ENCODE results near the gene RGS6. TPM values are rescaled to one million over a fixed set of nuclear protein-coding genes. Genes with fewer than 3 reads are reported as not detected.

Gene RGS6
- total RNA-seq, 1 donor from 2014 or later: 23.3 TPM

DNA sequence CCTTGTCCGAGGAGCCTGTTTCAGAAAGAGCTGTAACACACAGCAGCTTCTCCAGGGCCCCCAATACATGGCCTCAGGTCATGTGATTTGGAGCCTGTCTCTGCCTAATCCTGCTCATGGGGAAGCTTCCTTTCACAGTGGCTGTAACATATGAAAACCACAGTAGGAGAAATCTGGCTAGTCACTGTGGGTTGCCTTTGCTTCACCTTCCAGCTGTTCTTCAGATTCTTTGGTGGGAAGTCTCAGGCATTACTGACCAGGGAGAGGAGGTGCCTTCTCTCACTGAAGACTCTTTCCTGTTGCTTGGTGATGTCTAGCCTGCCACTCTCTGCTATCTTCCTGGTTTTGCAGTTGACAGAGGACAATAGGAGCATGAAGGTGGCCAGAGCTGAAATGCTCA lies 611.1 kb downstream of the RGS6 start:
- DNase-seq (ENCODE audit: missing footprints) (no peak), ATAC-seq (no peak)
- intact Hi-C loops (cut with DNase I): no loop called here

DNA sequence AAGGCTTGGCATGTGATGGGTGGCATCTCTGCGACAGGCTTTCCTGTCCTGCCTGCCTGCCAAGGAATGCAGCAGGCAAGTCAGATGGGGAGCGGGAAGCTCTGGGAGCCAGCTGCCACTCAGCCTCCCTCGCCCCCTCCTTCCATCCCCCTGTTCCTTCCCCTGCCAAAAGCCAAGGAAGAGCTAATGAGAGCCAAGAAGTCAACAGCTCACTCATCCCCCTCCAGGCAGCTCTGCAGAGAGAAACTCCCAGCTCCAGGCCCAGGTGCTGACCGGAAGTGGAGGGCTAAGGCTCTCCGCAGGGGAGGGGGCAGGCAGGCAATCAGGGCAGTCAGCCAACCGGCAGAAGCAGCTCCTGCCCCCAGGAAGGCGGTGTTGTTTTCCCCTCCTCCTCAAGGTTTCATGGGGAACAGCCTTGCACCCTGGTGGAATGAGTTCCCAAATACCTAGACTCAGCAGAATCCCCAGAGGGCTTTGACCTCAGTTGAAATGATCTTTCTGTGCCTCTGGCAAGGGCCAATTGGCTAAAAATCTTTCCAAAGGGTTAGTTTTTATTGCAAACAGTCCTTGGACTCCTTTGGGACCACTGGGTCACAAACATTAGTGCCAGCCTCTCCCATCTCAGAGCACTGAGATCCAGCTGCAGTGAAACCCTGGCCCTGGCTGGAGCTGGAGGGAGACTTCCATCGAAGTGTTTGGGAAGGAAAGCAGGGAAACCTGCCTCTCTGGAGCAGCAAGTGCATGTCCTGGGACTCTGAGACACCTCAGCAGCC lies 612.6 kb downstream of the RGS6 start:
- ATAC-seq (no peak), DNase-seq (ENCODE audit: missing footprints) (no peak)

DNA sequence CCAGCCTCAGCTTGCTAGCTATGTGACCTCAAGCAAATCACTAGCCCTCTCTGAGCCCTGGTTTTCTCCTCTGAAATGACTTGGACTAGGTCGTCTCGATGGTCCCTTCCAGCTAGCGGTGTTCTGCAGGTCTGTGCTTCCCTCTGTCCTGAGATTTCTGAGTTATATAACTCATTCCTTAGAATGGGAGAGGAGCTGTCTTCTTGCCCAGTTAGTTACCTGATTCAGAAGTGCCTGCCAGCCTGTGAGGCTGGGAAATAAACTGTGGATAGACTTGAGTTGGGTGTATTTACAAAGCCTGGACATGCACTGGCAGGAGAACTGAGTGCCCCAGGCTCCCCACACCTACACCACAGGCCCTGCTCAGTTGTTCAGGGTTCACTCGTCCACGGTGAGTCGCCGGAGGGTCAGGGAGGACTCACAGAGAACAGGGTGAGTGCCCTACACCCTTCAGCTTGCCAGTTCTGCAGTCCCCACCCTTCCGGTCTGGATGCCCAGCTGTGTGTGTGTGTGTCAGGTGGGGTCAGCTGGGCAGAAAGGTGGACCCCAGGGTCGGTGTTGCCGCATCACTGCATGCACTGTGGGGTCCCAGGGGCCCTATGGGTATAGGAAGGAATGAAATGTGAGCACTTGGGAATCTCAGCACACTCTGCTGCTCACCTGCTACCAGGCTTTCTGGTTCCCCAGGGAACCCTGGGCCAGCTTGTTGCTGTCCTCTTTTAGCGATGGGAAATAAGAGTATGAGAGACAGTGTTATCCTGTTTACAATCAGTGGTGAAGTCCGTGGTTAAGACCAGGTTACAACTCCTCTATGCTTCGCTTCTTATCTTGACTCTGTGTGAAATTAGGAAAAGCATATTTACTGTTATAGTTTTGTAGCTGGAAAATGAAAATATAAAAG lies 613.4 kb downstream of the RGS6 start:
- intact Hi-C loops (cut with DNase I): no loop called here
- DNase-seq (ENCODE audit: missing footprints) (no peak), ATAC-seq (no peak)

More for the DNA sequence above, 612.6 kb downstream of the RGS6 start:
- intact Hi-C loops (cut with DNase I): no loop called here

- ATAC-seq (peak; percentile 37), DNase-seq (ENCODE audit: missing footprints) (no peak)
- intact Hi-C loops (cut with DNase I): no loop called here
Observed at GRCh38 chr14:72546344-72547016, 614.3 kb downstream of the RGS6 start.

DNA sequence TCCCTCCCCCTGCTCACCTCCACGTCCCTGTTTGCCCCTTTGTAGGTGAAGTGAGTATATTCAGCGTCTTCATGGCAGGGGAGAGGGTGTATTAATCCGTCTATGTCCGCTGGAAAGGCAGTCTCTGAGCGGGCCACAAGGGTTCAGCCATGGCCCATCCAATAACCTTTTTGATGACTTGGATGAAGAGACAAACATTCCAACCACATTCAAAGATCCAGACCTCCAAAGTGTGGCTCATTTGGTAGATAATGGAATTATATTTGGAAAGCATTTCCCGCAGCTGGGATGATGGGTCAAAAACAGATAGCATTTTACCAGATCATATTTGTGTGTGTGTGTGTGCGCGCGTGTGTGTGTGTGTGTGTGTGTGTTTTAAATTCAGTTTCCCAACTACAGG lies 615.8 kb downstream of the RGS6 start:
- ATAC-seq (no peak), DNase-seq (ENCODE audit: missing footprints) (no peak)
- intact Hi-C loops (cut with DNase I): no loop called here

GRCh38 chr14:72549026-72549425 lies 616.8 kb downstream of the RGS6 start:
- intact Hi-C loops (cut with DNase I): no loop called here
- DNase-seq (ENCODE audit: missing footprints) (no peak), ATAC-seq (no peak)

- intact Hi-C loops (cut with DNase I): no loop called here
- DNase-seq (ENCODE audit: missing footprints) (no peak), ATAC-seq (no peak)
Observed at GRCh38 chr14:72549854-72550253, 617.6 kb downstream of the RGS6 start.

DNA sequence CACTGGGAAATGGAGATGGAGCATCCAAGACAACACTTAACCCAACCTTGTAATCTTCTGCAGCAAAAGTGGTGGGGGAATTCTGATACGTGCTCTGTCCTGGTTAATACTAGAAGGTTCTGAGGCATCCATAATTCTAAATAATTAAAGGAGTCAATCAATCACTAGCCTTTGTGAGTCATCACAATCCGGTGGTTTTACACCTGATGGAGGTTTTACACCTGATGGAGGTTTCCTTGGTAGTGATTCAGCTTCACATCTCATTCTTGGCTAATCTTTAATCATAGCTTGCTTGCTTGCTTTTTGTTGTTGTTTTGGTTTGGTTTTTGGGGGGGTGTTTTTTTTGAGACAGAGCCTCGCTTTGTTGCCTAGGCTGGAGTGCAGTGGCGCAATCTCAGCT lies 618.3 kb downstream of the RGS6 start:
- intact Hi-C loops (cut with DNase I): no loop called here
- ATAC-seq: no peak

DNA sequence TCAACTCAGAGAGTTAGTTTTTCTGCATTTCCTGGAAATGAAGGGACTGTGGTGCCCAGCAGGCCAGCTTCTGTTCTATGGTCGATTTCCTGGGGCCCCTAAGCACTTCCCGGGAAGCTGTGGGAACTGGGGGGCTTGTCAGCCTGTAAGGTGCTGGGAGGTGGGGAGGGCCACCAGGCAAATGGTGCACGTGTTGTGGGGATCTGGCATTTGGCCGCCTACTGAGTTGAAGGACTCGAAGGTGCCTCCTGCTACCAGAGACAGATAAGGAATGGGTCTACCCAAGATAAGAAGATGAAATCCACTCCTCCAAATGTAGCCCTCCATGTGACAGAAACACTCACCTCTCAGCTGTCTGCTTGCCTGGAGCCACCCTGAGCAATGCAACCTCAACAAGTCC lies 620.0 kb downstream of the RGS6 start:
- ATAC-seq (no peak), DNase-seq (ENCODE audit: missing footprints) (no peak)
- intact Hi-C loops (cut with DNase I): no loop called here

More for the DNA sequence above, 618.3 kb downstream of the RGS6 start:
- DNase-seq (ENCODE audit: missing footprints): no peak

DNA sequence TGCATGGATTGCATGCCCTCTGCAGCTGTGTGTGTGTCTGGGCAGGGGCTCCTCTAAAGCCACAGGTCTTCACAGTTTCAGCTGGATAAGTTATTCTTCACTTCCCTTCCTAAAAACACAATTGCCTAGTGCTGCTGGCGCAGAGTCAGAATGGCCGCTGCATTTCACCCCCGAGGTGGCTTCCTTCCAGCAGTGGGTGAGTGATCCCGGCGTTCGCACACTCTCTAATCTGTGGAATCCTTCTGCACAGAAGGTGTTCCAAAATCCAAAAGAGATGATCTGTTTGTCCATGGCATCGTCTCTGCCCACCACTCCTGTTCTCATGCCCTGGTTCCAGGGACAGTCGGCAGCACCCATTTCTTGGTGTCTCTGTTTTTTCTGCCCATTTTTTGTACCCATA lies 620.9 kb downstream of the RGS6 start:
- intact Hi-C loops (cut with DNase I): no loop called here
- no peak for DNase-seq (ENCODE audit: missing footprints)
- ATAC-seq: no peak

DNA sequence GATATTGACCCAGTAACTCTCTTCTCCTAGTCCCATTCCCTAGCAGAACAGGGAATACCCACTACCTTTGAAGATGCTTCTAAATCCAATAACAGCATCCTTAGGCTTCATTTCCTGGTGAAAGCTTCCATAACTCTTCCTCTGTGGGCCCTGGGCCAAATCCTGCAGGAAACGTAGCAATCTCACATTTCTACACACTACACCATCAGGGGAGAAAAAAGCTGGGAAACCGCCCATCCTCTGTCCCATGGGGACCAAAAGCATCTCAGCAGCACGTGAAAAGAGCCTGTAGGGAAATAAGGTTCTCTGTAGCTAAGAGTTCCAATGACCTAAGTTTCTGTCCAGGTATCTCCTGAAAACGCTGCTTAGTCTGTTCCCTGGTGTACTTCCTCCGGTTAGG lies 621.4 kb downstream of the RGS6 start:
- ATAC-seq: no peak
- intact Hi-C loops (cut with DNase I): no loop called here
- DNase-seq (ENCODE audit: missing footprints): no peak

DNA sequence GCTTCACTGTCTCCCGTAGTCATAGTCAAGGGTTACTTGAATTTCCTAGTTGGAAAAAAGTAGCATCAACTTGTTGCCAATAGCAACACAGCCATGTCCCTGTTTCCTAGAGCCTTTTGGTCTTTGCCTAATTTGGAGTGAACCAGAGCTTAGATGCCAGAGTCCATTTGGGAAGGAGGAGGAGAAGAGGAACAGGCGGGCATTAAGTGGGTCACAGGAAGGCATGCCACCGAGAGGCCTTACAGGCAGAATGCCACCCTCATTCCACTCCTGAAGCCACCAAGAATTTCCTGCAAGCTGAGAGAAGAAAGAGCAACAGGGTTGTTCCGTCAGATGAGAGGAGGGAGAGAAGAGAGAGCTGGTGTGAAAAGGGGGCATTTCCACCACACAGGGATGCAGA lies 622.2 kb downstream of the RGS6 start:
- intact Hi-C loops (cut with DNase I): no loop called here
- ATAC-seq (no peak), DNase-seq (ENCODE audit: missing footprints) (no peak)

GRCh38 chr14:72554994-72555608 lies 622.9 kb downstream of the RGS6 start:
- intact Hi-C loops (cut with DNase I): no loop called here
- ATAC-seq: no peak
- no peak for DNase-seq (ENCODE audit: missing footprints)

- no peak for ATAC-seq
- intact Hi-C loops (cut with DNase I): no loop called here
- DNase-seq (ENCODE audit: missing footprints): no peak
Observed at GRCh38 chr14:72555609-72556000, 623.4 kb downstream of the RGS6 start.

DNA sequence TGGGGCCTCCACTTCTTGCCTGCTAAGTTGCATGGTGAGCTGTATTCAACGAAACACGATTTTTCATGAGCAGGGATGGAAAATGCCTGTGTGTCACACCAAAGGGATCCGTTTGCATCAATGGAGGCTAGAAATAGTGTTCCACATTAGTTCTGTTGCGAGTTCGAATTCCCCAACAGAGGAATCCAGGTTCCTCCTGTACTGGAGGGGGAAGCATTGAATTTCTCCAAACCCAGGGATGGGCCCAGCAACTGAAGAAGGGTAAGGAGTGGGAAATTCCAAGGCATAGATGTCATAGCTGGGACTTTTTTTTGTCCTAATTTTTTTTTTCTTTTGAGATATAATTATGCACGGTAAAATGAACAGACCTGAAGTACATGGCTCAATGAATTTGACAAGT lies 625.4 kb downstream of the RGS6 start:
- ATAC-seq (no peak), DNase-seq (ENCODE audit: missing footprints) (no peak)
- intact Hi-C loops (cut with DNase I): no loop called here

- no peak for DNase-seq (ENCODE audit: missing footprints)
- intact Hi-C loops (cut with DNase I): no loop called here
Observed at GRCh38 chr14:72558721-72559120, 626.5 kb downstream of the RGS6 start.

GRCh38 chr14:72559202-72559601 lies 627.0 kb downstream of the RGS6 start:
- ATAC-seq: no peak
- intact Hi-C loops (cut with DNase I): no loop called here
- no peak for DNase-seq (ENCODE audit: missing footprints)

More at GRCh38 chr14:72558721-72559120, 626.5 kb downstream of the RGS6 start:
- no peak for ATAC-seq

GRCh38 chr14:72559669-72560255 lies 627.5 kb downstream of the RGS6 start:
- DNase-seq (ENCODE audit: missing footprints): no peak
- no peak for ATAC-seq
- intact Hi-C loops (cut with DNase I): loop anchor here (5.0 kb wide), 1 partner anchor 58 kb away; no protein-coding TSS in a partner anchor

- intact Hi-C loops (cut with DNase I): loop anchor here (5.0 kb wide), 1 partner anchor 57 kb away; no protein-coding TSS in a partner anchor
- ATAC-seq: no peak
- no peak for DNase-seq (ENCODE audit: missing footprints)
Observed at GRCh38 chr14:72560331-72560730, 628.1 kb downstream of the RGS6 start.
